HFFc6 (cell line): ENCODE data around the gene LPGAT1. TPM values are rescaled to one million over a fixed set of nuclear protein-coding genes. Genes with fewer than 3 reads are reported as not detected.

Experiments
- DNase-seq: peaks from one replicate; pipeline ENCODE4 v3.0.0-alpha.2; 2018
- H3K27ac Mint-ChIP-seq: 2 replicates; pipeline ENCODE4 v1.8.0; 2020; ENCODE audit warnings: mild to moderate bottlenecking, mixed read lengths
- H3K27me3 Mint-ChIP-seq: 2 replicates; pipeline ENCODE4 v1.8.0; 2021; ENCODE audit warnings: mild to moderate bottlenecking, moderate library complexity, mixed read lengths; ENCODE audit not compliant: insufficient read depth
- H3K36me3 Mint-ChIP-seq: 2 replicates; pipeline ENCODE4 v1.8.0; 2021; ENCODE audit warnings: low read depth, mixed read lengths
- H3K4me1 Mint-ChIP-seq: 2 replicates; pipeline ENCODE4 v1.8.0; 2020; ENCODE audit warnings: low read depth, mixed read lengths
- H3K4me3 Mint-ChIP-seq: 2 replicates; pipeline ENCODE4 v1.8.0; 2020; ENCODE audit warnings: mild to moderate bottlenecking, moderate library complexity, mixed read lengths
- H3K9me3 Mint-ChIP-seq: 2 replicates; pipeline ENCODE4 v1.8.0; 2020; ENCODE audit warnings: mild to moderate bottlenecking, mixed read lengths
- CTCF ChIP-seq: fragments of 200-600 bp; sonication (generic); IDR thresholded peaks from 2 replicates; pipeline ENCODE4 v1.5.0; 2021; ENCODE audit warnings: antibody characterized with exemption, mild to moderate bottlenecking
- total RNA-seq, 6 experiments: library from RNA; stranded (reverse); fragmentation: NEBNext Ultra II Directional; extraction: Animal tissue kit (Norgen Biotek cat#: 25700); gene quantifications; 2 replicates in 1 of 6; 3 replicates in 5 of 6; pipeline ENCODE4 v1.2.3, GENCODE V29; 2021

Gene LPGAT1
- total RNA-seq, 6 experiments from 2014 or later: 36.4 to 50.4 (median 44.9) TPM

- Mint-ChIP-seq H3K27me3 (peaks cover 2% of the 10 kb centered on the region), H3K9me3 (no peaks in the 10 kb centered on the region), H3K4me1 (peaks cover 8% of the 10 kb centered on the region), H3K36me3 (no peaks in the 10 kb centered on the region), H3K4me3 (no peak overlapping the region), H3K27ac (no peak overlapping the region)
- TF ChIP-seq CTCF: no peak
- no peak for DNase-seq
These were observed 122.6 kb downstream of the LPGAT1 start for GRCh38 chr1:211708006-211708405.

GRCh38 chr1:211705467-211706091 is 125.0 kb downstream of the LPGAT1 start:
- Mint-ChIP-seq H3K27ac (no peak overlapping the region; the same call in 1 of the 2 replicates), H3K9me3 (no peaks in the 10 kb centered on the region), H3K27me3 (peaks cover 15% of the 10 kb centered on the region), H3K36me3 (no peaks in the 10 kb centered on the region), H3K4me1 (peaks cover 8% of the 10 kb centered on the region), H3K4me3 (no peak overlapping the region)
- no peak for DNase-seq
- no peak for TF ChIP-seq CTCF

GRCh38 chr1:211704543-211704942 is 126.0 kb downstream of the LPGAT1 start:
- DNase-seq: no peak
- H3K27ac Mint-ChIP-seq: no peak overlapping the region
- no peak overlapping the region for H3K4me3 Mint-ChIP-seq
- no peaks in the 10 kb centered on the region for H3K9me3 Mint-ChIP-seq
- peaks cover 24% of the 10 kb centered on the region for H3K27me3 Mint-ChIP-seq
- no peaks in the 10 kb centered on the region for H3K36me3 Mint-ChIP-seq
- H3K4me1 Mint-ChIP-seq: peaks cover 8% of the 10 kb centered on the region
- TF ChIP-seq CTCF: no peak

- TF ChIP-seq CTCF: no peak
- Mint-ChIP-seq H3K4me3 (no peak overlapping the region), H3K27ac (no peak overlapping the region), H3K4me1 (peaks cover 8% of the 10 kb centered on the region), H3K9me3 (no peaks in the 10 kb centered on the region), H3K36me3 (no peaks in the 10 kb centered on the region), H3K27me3 (peaks cover 25% of the 10 kb centered on the region)
- no peak for DNase-seq
These were observed 126.6 kb downstream of the LPGAT1 start for GRCh38 chr1:211703812-211704537.

- H3K27ac Mint-ChIP-seq: no peak overlapping the region
- peaks cover 8% of the 10 kb centered on the region for H3K4me1 Mint-ChIP-seq
- no peak for TF ChIP-seq CTCF
- no peaks in the 10 kb centered on the region for H3K36me3 Mint-ChIP-seq
- peaks cover 25% of the 10 kb centered on the region for H3K27me3 Mint-ChIP-seq
- no peak for DNase-seq
- no peak overlapping the region for H3K4me3 Mint-ChIP-seq
- no peaks in the 10 kb centered on the region for H3K9me3 Mint-ChIP-seq
These were observed 128.8 kb downstream of the LPGAT1 start for GRCh38 chr1:211701733-211702132.
